Measurements from ENCODE around the gene TENM3. TPM values are rescaled to one million over a fixed set of nuclear protein-coding genes. Genes with fewer than 3 reads are reported as not detected.

TENM3 gene
- total and polyA plus RNA-seq, 2 of the 8 experiments (the other 6 are each of a cell fraction or from before 2014, with no cell fraction given) = 36.9 to 69.3 TPM

DNA sequence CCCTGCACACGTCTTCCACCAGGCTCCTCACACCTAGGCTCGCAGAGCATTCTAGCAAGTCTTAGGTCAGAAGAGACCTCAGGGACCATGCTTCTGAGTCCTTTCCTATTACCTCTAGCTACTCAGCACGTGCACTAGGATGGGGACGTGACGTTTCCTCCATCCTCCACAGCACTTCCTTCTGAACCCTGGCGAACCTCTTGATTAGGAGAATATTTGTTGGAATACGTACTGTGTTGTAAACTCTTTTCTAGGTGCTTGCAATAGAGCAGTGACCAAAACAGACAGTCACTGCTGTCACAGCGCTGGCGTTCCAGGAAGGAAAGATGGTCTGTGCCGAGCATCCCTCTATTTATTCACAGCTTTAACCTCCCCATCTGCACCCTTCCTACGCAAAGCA is 12.9 kb upstream of the TENM3 start:
- FAIRE-seq (no peak), DNase-seq (ENCODE audit: low read depth in 1 of 2, low spot score in 2 of 2) (no peak)
- Histone ChIP-seq H2BK5ac (ENCODE audit: low read depth, low read length) (no peak overlapping the region), H2BK120ac (replicated peaks; ENCODE audit: low read depth, low read length) (no peak overlapping the region), H3K27ac (ENCODE audit: low read depth, low read length) (no peak overlapping the region), H2AK5ac (ENCODE audit: low read depth, low read length) (no peak overlapping the region), H4K91ac (replicated peaks; ENCODE audit: insufficient read length, low read length) (no peak overlapping the region), H2BK12ac (ENCODE audit: low read depth, low read length) (no peak overlapping the region), H3K4me1 (replicated peaks in 1 of 4; ENCODE audit: control insufficient read depth in 3 of 4, insufficient read depth in 4 of 4, low read length in 3 of 4) (peaks cover 0 to 3% (median 0%) of the 10 kb centered on the region in 4 experiments; a peak in 1 of 7 replicates), H4K5ac (ENCODE audit: insufficient read length, low read depth, low read length) (no peak overlapping the region), H3K9me3 (ENCODE audit: insufficient read depth in 2 of 2, low read depth in 1 of 2, low read length in 1 of 2) (no peaks in the 10 kb centered on the region), H2AFZ (ENCODE audit: low read length) (no peak overlapping the region), H3K79me2 (ENCODE audit: control insufficient read depth in 1 of 2, insufficient read depth in 2 of 2, low read length in 2 of 2) (no peaks in the 10 kb centered on the region), H3K56ac (replicated peaks; ENCODE audit: insufficient read length, low read depth, low read length) (no peak overlapping the region), H2BK15ac (ENCODE audit: low read length) (no peak overlapping the region), H3K4me3 (ENCODE audit: extremely low read depth in 1 of 4, insufficient read depth in 2 of 4, low read depth in 3 of 4, low read length in 4 of 4) (no peak overlapping the region), H3K9ac (replicated peaks in 1 of 4; ENCODE audit: extremely low read depth in 1 of 4, low read depth in 3 of 4, low read length in 3 of 4) (no peak overlapping the region), H4K20me1 (replicated peaks in 1 of 2; ENCODE audit: control insufficient read depth in 1 of 2, insufficient read depth in 2 of 2, low read length in 2 of 2) (no peaks in the 10 kb centered on the region), H3K4me2 (ENCODE audit: insufficient read depth in 1 of 2, low read depth in 2 of 2, low read length in 2 of 2) (no peak overlapping the region), H3K23ac (ENCODE audit: insufficient read length) (no peak overlapping the region), H3K14ac (ENCODE audit: insufficient read length) (no peak overlapping the region), H3K18ac (ENCODE audit: extremely low read depth, low read length) (no peak overlapping the region), H3K27me3 (replicated peaks in 1 of 4; ENCODE audit: control insufficient read depth in 3 of 4, extremely low read depth in 1 of 4, insufficient read depth in 3 of 4, low read length in 3 of 4) (no peaks in the 10 kb centered on the region), H3K4ac (replicated peaks; ENCODE audit: insufficient read length, low read depth, low read length) (no peak overlapping the region), H3K79me1 (ENCODE audit: low read depth, low read length) (no peaks in the 10 kb centered on the region; the same call in 1 of the 2 replicates), H2BK20ac (ENCODE audit: low read length) (no peak overlapping the region), H3K23me2 (ENCODE audit: low read depth, low read length) (no peaks in the 10 kb centered on the region), H3K36me3 (ENCODE audit: control insufficient read depth in 2 of 4, insufficient read depth in 4 of 4, low read length in 3 of 4) (no peaks in the 10 kb centered on the region; a peak in 1 of 8 replicates), H4K8ac (ENCODE audit: extremely low read depth, insufficient read depth, low read length) (no peak overlapping the region)
- ChIA-PET CTCF (ENCODE audit: partially characterized antibody) (interaction anchor here (1.2 kb wide), 1 partner anchor 11 kb away, joined by 3 read pairs; no protein-coding TSS in a partner anchor), POLR2A (ENCODE audit: partially characterized antibody) (interaction anchor here (0.5 to 1.1 kb wide), 2 partner anchors 49 to 58 kb away, joined by 3 read pairs; no protein-coding TSS in a partner anchor)
- 91% methylated on average over 11 of the region's 11 CpGs; no CpG with 5 or more reads in 1 of the 2 experiments for WGBS, 2 experiments (ENCODE audit: extremely low coverage in 1 of 2, insufficient coverage in 1 of 2, insufficient read length in 1 of 2, insufficient replicate concordance in 2 of 2, low coverage in 1 of 2, low lambda C conversion rate in 2 of 2, missing lambda C conversion rate in 1 of 2)
- TF ChIP-seq FOSL1 (IDR thresholded peaks at IDR 0.05; ENCODE audit: insufficient read depth, low read depth, low read length) (no peak), NRF1 (IDR thresholded peaks at IDR 0.05; ENCODE audit: low read depth, low read length) (no peak)
- TF ChIP-seq, protein P1, sequence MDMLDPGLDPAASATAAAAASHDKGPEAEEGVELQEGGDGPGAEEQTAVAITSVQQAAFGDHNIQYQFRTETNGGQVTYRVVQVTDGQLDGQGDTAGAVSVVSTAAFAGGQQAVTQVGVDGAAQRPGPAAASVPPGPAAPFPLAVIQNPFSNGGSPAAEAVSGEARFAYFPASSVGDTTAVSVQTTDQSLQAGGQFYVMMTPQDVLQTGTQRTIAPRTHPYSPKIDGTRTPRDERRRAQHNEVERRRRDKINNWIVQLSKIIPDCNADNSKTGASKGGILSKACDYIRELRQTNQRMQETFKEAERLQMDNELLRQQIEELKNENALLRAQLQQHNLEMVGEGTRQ (IDR thresholded peaks at IDR 0.05; ENCODE audit: low read length) = no peak
